ENCODE measurements around the gene ZMYM1. TPM values are rescaled to one million over a fixed set of nuclear protein-coding genes. Genes with fewer than 3 reads are reported as not detected.
"Not testable (repeated sequence)": the region's sequence is repeated elsewhere in the genome, so short reads cannot be mapped to it uniquely, and the experiment has no call there.

The ZMYM1 gene
- total RNA-seq, 1 donor from 2014 or later: 11.5 TPM

- no peaks in the 10 kb centered on the region for H3K36me3 ChIP-seq (ENCODE audit: control insufficient read depth in 3 of 3, insufficient read depth in 3 of 3, low read length in 3 of 3)
- no peak overlapping the region for H3K27ac ChIP-seq (ENCODE audit: low read depth, low read length)
- no peaks in the 10 kb centered on the region for H3K9me3 ChIP-seq (ENCODE audit: control insufficient read depth in 3 of 3, low read length in 3 of 3)
- H3K4me1 ChIP-seq (ENCODE audit: control insufficient read depth in 3 of 3, insufficient read depth in 3 of 3, low read length in 3 of 3): no peaks in the 10 kb centered on the region
- peak overlapping the region in 2 of 3 donors; percentile 33 to 43 for H3K9ac ChIP-seq (ENCODE audit: low read depth in 1 of 3, low read length in 3 of 3)
- peak overlapping the region in 2 of 3 donors; percentile 30 to 52 for H3K4me3 ChIP-seq (ENCODE audit: low read length in 3 of 3)
- H3K27me3 ChIP-seq (ENCODE audit: control insufficient read depth in 3 of 3, insufficient read depth in 3 of 3, low read length in 3 of 3): no peaks in the 10 kb centered on the region
Measured at GRCh38 chr1:35120458-35121133, 41.4 kb downstream of the ZMYM1 start.

- Histone ChIP-seq H3K4me3 (ENCODE audit: low read length in 3 of 3) (no peak overlapping the region), H3K27me3 (ENCODE audit: control insufficient read depth in 3 of 3, insufficient read depth in 3 of 3, low read length in 3 of 3) (no peaks in the 10 kb centered on the region), H3K27ac (ENCODE audit: low read depth, low read length) (no peak overlapping the region), H3K9ac (ENCODE audit: low read depth in 1 of 3, low read length in 3 of 3) (no peak overlapping the region), H3K36me3 (ENCODE audit: control insufficient read depth in 3 of 3, insufficient read depth in 3 of 3, low read length in 3 of 3) (no peaks in the 10 kb centered on the region), H3K4me1 (ENCODE audit: control insufficient read depth in 3 of 3, insufficient read depth in 3 of 3, low read length in 3 of 3) (no peaks in the 10 kb centered on the region), H3K9me3 (ENCODE audit: control insufficient read depth in 3 of 3, low read length in 3 of 3) (no peaks in the 10 kb centered on the region)
Measured at GRCh38 chr1:35122311-35122710, 43.1 kb downstream of the ZMYM1 start.

- H3K27ac ChIP-seq (ENCODE audit: low read depth, low read length): no peak overlapping the region
- H3K27me3 ChIP-seq (ENCODE audit: control insufficient read depth in 3 of 3, insufficient read depth in 3 of 3, low read length in 3 of 3): no peaks in the 10 kb centered on the region
Measured at GRCh38 chr1:35126546-35126945, 47.4 kb downstream of the ZMYM1 start.

GRCh38 chr1:35129080-35129479 lies 49.9 kb downstream of the ZMYM1 start:
- Histone ChIP-seq H3K4me1 (ENCODE audit: control insufficient read depth in 3 of 3, insufficient read depth in 3 of 3, low read length in 3 of 3) (no peaks in the 10 kb centered on the region), H3K27me3 (ENCODE audit: control insufficient read depth in 3 of 3, insufficient read depth in 3 of 3, low read length in 3 of 3) (no peaks in the 10 kb centered on the region), H3K27ac (ENCODE audit: low read depth, low read length) (no peak overlapping the region), H3K4me3 (ENCODE audit: low read length in 3 of 3) (no peak overlapping the region), H3K9ac (ENCODE audit: low read depth in 1 of 3, low read length in 3 of 3) (no peak overlapping the region), H3K36me3 (ENCODE audit: control insufficient read depth in 3 of 3, insufficient read depth in 3 of 3, low read length in 3 of 3) (no peaks in the 10 kb centered on the region), H3K9me3 (ENCODE audit: control insufficient read depth in 3 of 3, low read length in 3 of 3) (no peaks in the 10 kb centered on the region)

More at GRCh38 chr1:35126546-35126945, 47.4 kb downstream of the ZMYM1 start:
- Histone ChIP-seq H3K9me3 (ENCODE audit: control insufficient read depth in 3 of 3, low read length in 3 of 3) (no peaks in the 10 kb centered on the region), H3K9ac (ENCODE audit: low read depth in 1 of 3, low read length in 3 of 3) (no peak overlapping the region), H3K4me1 (ENCODE audit: control insufficient read depth in 3 of 3, insufficient read depth in 3 of 3, low read length in 3 of 3) (no peaks in the 10 kb centered on the region), H3K36me3 (ENCODE audit: control insufficient read depth in 3 of 3, insufficient read depth in 3 of 3, low read length in 3 of 3) (no peaks in the 10 kb centered on the region), H3K4me3 (ENCODE audit: low read length in 3 of 3) (no peak overlapping the region)

- H3K9ac ChIP-seq (ENCODE audit: low read depth in 1 of 3, low read length in 3 of 3): no peak overlapping the region
- no peak overlapping the region for H3K4me3 ChIP-seq (ENCODE audit: low read length in 3 of 3)
- H3K4me1 ChIP-seq (ENCODE audit: control insufficient read depth in 3 of 3, insufficient read depth in 3 of 3, low read length in 3 of 3): no peaks in the 10 kb centered on the region
- H3K9me3 ChIP-seq (ENCODE audit: control insufficient read depth in 3 of 3, low read length in 3 of 3): no peaks in the 10 kb centered on the region
- no peak overlapping the region for H3K27ac ChIP-seq (ENCODE audit: low read depth, low read length)
- H3K27me3 ChIP-seq (ENCODE audit: control insufficient read depth in 3 of 3, insufficient read depth in 3 of 3, low read length in 3 of 3): no peaks in the 10 kb centered on the region
- H3K36me3 ChIP-seq (ENCODE audit: control insufficient read depth in 3 of 3, insufficient read depth in 3 of 3, low read length in 3 of 3): no peaks in the 10 kb centered on the region
Measured at GRCh38 chr1:35136780-35137179, 57.6 kb downstream of the ZMYM1 start.

- H3K4me3 ChIP-seq (ENCODE audit: low read length in 3 of 3); H3K36me3 ChIP-seq (ENCODE audit: control insufficient read depth in 3 of 3, insufficient read depth in 3 of 3, low read length in 3 of 3); H3K27me3 ChIP-seq (ENCODE audit: control insufficient read depth in 3 of 3, insufficient read depth in 3 of 3, low read length in 3 of 3); H3K27ac ChIP-seq (ENCODE audit: low read depth, low read length); H3K9ac ChIP-seq (ENCODE audit: low read depth in 1 of 3, low read length in 3 of 3); H3K9me3 ChIP-seq (ENCODE audit: control insufficient read depth in 3 of 3, low read length in 3 of 3); H3K4me1 ChIP-seq (ENCODE audit: control insufficient read depth in 3 of 3, insufficient read depth in 3 of 3, low read length in 3 of 3): not testable (repeated sequence)
Measured at GRCh38 chr1:35137590-35137989, 58.4 kb downstream of the ZMYM1 start.

- not testable (repeated sequence) for H3K4me1 ChIP-seq (ENCODE audit: control insufficient read depth in 3 of 3, insufficient read depth in 3 of 3, low read length in 3 of 3); H3K36me3 ChIP-seq (ENCODE audit: control insufficient read depth in 3 of 3, insufficient read depth in 3 of 3, low read length in 3 of 3); H3K4me3 ChIP-seq (ENCODE audit: low read length in 3 of 3); H3K27me3 ChIP-seq (ENCODE audit: control insufficient read depth in 3 of 3, insufficient read depth in 3 of 3, low read length in 3 of 3); H3K27ac ChIP-seq (ENCODE audit: low read depth, low read length); H3K9me3 ChIP-seq (ENCODE audit: control insufficient read depth in 3 of 3, low read length in 3 of 3); H3K9ac ChIP-seq (ENCODE audit: low read depth in 1 of 3, low read length in 3 of 3)
Measured at GRCh38 chr1:35142294-35142693, 63.1 kb downstream of the ZMYM1 start.

GRCh38 chr1:35142728-35143127 lies 63.5 kb downstream of the ZMYM1 start:
- H3K36me3 ChIP-seq (ENCODE audit: control insufficient read depth in 3 of 3, insufficient read depth in 3 of 3, low read length in 3 of 3); H3K27ac ChIP-seq (ENCODE audit: low read depth, low read length); H3K4me3 ChIP-seq (ENCODE audit: low read length in 3 of 3); H3K9me3 ChIP-seq (ENCODE audit: control insufficient read depth in 3 of 3, low read length in 3 of 3); H3K4me1 ChIP-seq (ENCODE audit: control insufficient read depth in 3 of 3, insufficient read depth in 3 of 3, low read length in 3 of 3); H3K9ac ChIP-seq (ENCODE audit: low read depth in 1 of 3, low read length in 3 of 3); H3K27me3 ChIP-seq (ENCODE audit: control insufficient read depth in 3 of 3, insufficient read depth in 3 of 3, low read length in 3 of 3): not testable (repeated sequence)

DNA sequence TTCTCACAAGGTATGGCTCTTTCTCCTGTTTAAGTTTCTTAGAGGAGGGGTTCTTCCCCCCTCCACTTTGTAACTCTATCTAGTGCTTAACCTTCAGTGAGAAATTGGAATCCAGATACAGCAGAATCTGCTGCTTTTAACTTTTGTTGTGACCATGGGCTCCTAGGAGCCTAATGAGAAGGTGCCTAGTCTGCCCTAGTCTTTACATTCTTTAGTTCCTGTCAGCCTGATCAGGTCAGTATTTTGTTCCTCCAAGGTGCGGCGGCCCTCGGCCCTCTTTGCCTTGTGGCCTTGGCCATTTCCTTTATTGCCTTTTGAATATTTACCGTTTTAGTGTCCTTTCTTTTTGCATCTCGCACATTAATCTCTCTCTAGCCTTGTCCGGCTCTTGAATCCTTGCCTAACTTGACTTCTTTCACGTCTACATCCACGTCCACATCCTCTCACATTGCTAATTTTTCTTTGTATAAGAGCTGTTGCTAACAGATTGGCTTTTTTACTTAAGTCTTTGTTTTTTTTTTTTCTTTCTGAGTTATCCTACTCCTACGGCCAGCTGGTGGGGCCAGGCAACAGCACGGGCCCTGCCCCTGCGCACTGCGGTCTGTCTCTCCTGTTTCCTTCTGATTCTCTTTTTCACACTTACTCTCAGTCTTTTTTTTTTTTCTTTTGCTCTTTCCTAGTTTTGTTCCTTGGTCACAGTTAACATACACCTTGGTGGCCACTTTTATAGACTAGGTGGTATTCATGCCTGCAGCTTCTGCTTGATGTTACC lies 64.7 kb downstream of the ZMYM1 start:
- Histone ChIP-seq H3K27ac (ENCODE audit: low read depth, low read length) (no peak overlapping the region), H3K4me1 (ENCODE audit: control insufficient read depth in 3 of 3, insufficient read depth in 3 of 3, low read length in 3 of 3) (peaks cover 0 to 7% (median 4%) of the 10 kb centered on the region in 3 donors), H3K36me3 (ENCODE audit: control insufficient read depth in 3 of 3, insufficient read depth in 3 of 3, low read length in 3 of 3) (no peaks in the 10 kb centered on the region), H3K9me3 (ENCODE audit: control insufficient read depth in 3 of 3, low read length in 3 of 3) (no peaks in the 10 kb centered on the region), H3K27me3 (ENCODE audit: control insufficient read depth in 3 of 3, insufficient read depth in 3 of 3, low read length in 3 of 3) (no peaks in the 10 kb centered on the region), H3K4me3 (ENCODE audit: low read length in 3 of 3) (no peak overlapping the region), H3K9ac (ENCODE audit: low read depth in 1 of 3, low read length in 3 of 3) (no peak overlapping the region)

GRCh38 chr1:35145892-35146549 lies 66.8 kb downstream of the ZMYM1 start:
- H3K27me3 ChIP-seq (ENCODE audit: control insufficient read depth in 3 of 3, insufficient read depth in 3 of 3, low read length in 3 of 3); H3K36me3 ChIP-seq (ENCODE audit: control insufficient read depth in 3 of 3, insufficient read depth in 3 of 3, low read length in 3 of 3); H3K4me1 ChIP-seq (ENCODE audit: control insufficient read depth in 3 of 3, insufficient read depth in 3 of 3, low read length in 3 of 3); H3K27ac ChIP-seq (ENCODE audit: low read depth, low read length); H3K9me3 ChIP-seq (ENCODE audit: control insufficient read depth in 3 of 3, low read length in 3 of 3): not testable (repeated sequence)
- Histone ChIP-seq H3K4me3 (ENCODE audit: low read length in 3 of 3) (peak overlapping the region; percentile 30 to 54 (median 54)), H3K9ac (ENCODE audit: low read depth in 1 of 3, low read length in 3 of 3) (peak overlapping the region in 2 of 3 donors; percentile 10 to 64)
